Liver (tissue), 9 donors: ENCODE results near the gene SH2D3C. TPM values are rescaled to one million over a fixed set of nuclear protein-coding genes. Genes with fewer than 3 reads are reported as not detected.

Source experiments
- DNase-seq: peaks from one replicate; pipeline ENCODE4 v3.0.0-alpha.2; 2017; ENCODE audit warnings: low spot score
- H3K27ac ChIP-seq, 2 donors: one replicate each; pipeline ENCODE4 v1.7.0; 2013; ENCODE audit warnings: inconsistent platforms in 2 of 2, low read length in 2 of 2, control low read depth in 1 of 2, low read depth in 1 of 2, mild to moderate bottlenecking in 1 of 2
- H3K27me3 ChIP-seq, 4 donors: one replicate each; pipeline versions ENCODE4 v1.6.1 to v1.7.0; 2013; ENCODE audit warnings: low read length in 3 of 4, inconsistent platforms in 1 of 4, mild to moderate bottlenecking in 1 of 4, moderate library complexity in 1 of 4; ENCODE audit not compliant: control insufficient read depth in 4 of 4, insufficient read depth in 4 of 4
- H3K36me3 ChIP-seq, 4 donors: one replicate each; pipeline versions ENCODE4 v1.6.1 to v1.7.0; 2013; ENCODE audit warnings: low read length in 3 of 4, mild to moderate bottlenecking in 3 of 4, low read depth in 1 of 4, moderate library complexity in 1 of 4; ENCODE audit not compliant: control insufficient read depth in 4 of 4, insufficient read depth in 3 of 4
- H3K4me1 ChIP-seq, 4 donors: one replicate each; pipeline versions ENCODE4 v1.6.1 to v1.7.0; 2013; ENCODE audit warnings: low read length in 3 of 4, mild to moderate bottlenecking in 3 of 4, moderate library complexity in 1 of 4; ENCODE audit not compliant: control insufficient read depth in 4 of 4, insufficient read depth in 4 of 4
- H3K4me3 ChIP-seq, 3 donors: one replicate each; pipeline versions ENCODE4 v1.6.1 to v1.7.0; 2013; ENCODE audit warnings: low read length in 3 of 3, control low read depth in 1 of 3, low read depth in 1 of 3, mild to moderate bottlenecking in 1 of 3
- H3K9ac ChIP-seq, 2 donors: one replicate each; pipeline ENCODE4 v1.7.0; 2013; ENCODE audit warnings: low read length in 2 of 2, mild to moderate bottlenecking in 2 of 2, moderate library complexity in 2 of 2, control low read depth in 1 of 2, low read depth in 1 of 2
- H3K9me3 ChIP-seq, 4 donors: one replicate each; pipeline versions ENCODE4 v1.6.1 to v1.7.0; 2013; ENCODE audit warnings: low read length in 3 of 4; ENCODE audit not compliant: control insufficient read depth in 4 of 4
- CTCF ChIP-seq: fragments of 150-350 bp; IDR thresholded peaks from 2 replicates; pipeline ENCODE4 v1.5.1; 2017; ENCODE audit warnings: improper control_type of control experiment, low read depth, low read length; ENCODE audit not compliant: missing input control
- FOXA1 ChIP-seq: IDR thresholded peaks from 2 replicates; pipeline ENCODE4 v1.6.1; 2016; ENCODE audit warnings: antibody characterized with exemption
- FOXA2 ChIP-seq: IDR thresholded peaks from 2 replicates; pipeline ENCODE4 v1.6.1; 2016; ENCODE audit warnings: antibody characterized with exemption
- HNF4A ChIP-seq, 2 donors: conservative IDR thresholded peaks; 2 replicates each; pipeline ENCODE4 v1.6.1; 2016; ENCODE audit warnings: antibody characterized with exemption in 2 of 2, mild to moderate bottlenecking in 2 of 2
- HNF4G ChIP-seq: IDR thresholded peaks from 2 replicates; pipeline ENCODE4 v1.6.1; 2016; ENCODE audit warnings: antibody characterized with exemption
- JUND ChIP-seq, 2 donors: IDR thresholded peaks; 2 replicates each; pipeline ENCODE4 v1.6.1; 2016; ENCODE audit warnings: antibody characterized with exemption in 2 of 2
- MAX ChIP-seq: IDR thresholded peaks from 2 replicates; pipeline ENCODE4 v1.6.1; 2016; ENCODE audit warnings: antibody characterized with exemption
- NR2F2 ChIP-seq: IDR thresholded peaks from 2 replicates; pipeline ENCODE4 v1.6.1; 2016; ENCODE audit warnings: antibody characterized with exemption
- RAD21 ChIP-seq, 2 donors: IDR thresholded peaks; 2 replicates each; pipeline ENCODE4 v1.6.1; 2016; ENCODE audit warnings: antibody characterized with exemption in 2 of 2, mild to moderate bottlenecking in 2 of 2
- REST ChIP-seq: IDR thresholded peaks from 2 replicates; pipeline ENCODE4 v1.6.1; 2016; ENCODE audit warnings: antibody characterized with exemption, mild to moderate bottlenecking
- RXRA ChIP-seq, 2 donors: IDR thresholded peaks; 2 replicates each; pipeline ENCODE4 v1.6.1; 2017 to 2018; ENCODE audit warnings: antibody characterized with exemption in 2 of 2, mild to moderate bottlenecking in 1 of 2
- TAF1 ChIP-seq: conservative IDR thresholded peaks from 2 replicates; pipeline ENCODE4 v1.6.1; 2016; ENCODE audit warnings: antibody characterized with exemption, mild to moderate bottlenecking
- YY1 ChIP-seq: IDR thresholded peaks from 2 replicates; pipeline ENCODE4 v1.6.1; 2016; ENCODE audit warnings: antibody characterized with exemption, mild to moderate bottlenecking
- WGBS: extraction: QIAGEN DNeasy Blood & Tissue Kit; methylation state at CpG from one replicate; pipeline ENCODE4 v1.1.7; 2013; 5-methylcytosine and 5-hydroxymethylcytosine counted together
- polyA plus RNA-seq, 2 donors: library from polyadenylated mRNA; stranded (reverse) in 1 of 2; unstranded in 1 of 2; fragments of 200-250 nt in 1 of 2; fragments of >200 nt in 1 of 2; fragmentation: Nextera tagmentation in 1 of 2; extraction: Ambion mirVana in 1 of 2; gene quantifications; one replicate each; pipeline versions ENCODE4 v1.2.1 to v1.2.3, GENCODE V29; 2013 to 2015
- total RNA-seq, 2 donors: library from RNA; depleted of rRNA; stranded (reverse); fragments of >200 nt; gene quantifications; one replicate each; pipeline ENCODE4 v1.2.3, GENCODE V29; 2014
- donor health status: healthy.
- donor health status: healthy.
- donor health status: healthy.
- donor health status: healthy.
- donor health status: healthy.

SH2D3C gene
- total and polyA plus RNA-seq, 4 donors: 2.2 to 5.1 (median 3.9) TPM

- Histone ChIP-seq H3K9me3 (no peaks in the 10 kb centered on the region), H3K36me3 (peaks cover 5 to 25% (median 12%) of the 10 kb centered on the region in 4 donors), H3K4me3 (no peak overlapping the region), H3K4me1 (peaks cover 15 to 44% (median 31%) of the 10 kb centered on the region in 4 donors), H3K9ac (no peak overlapping the region), H3K27ac (no peak overlapping the region), H3K27me3 (no peaks in the 10 kb centered on the region)
- TF ChIP-seq NR2F2: no peak
- TF ChIP-seq HNF4G: no peak
- TF ChIP-seq REST: no peak
- no peak for TF ChIP-seq JUND (IDR thresholded peaks at IDR 0.05)
- TF ChIP-seq MAX: no peak
- peak; percentile 8 for TF ChIP-seq CTCF
- peak in 1 of 2 donors; percentile 40 for TF ChIP-seq RAD21 (IDR thresholded peaks at IDR 0.05)
- 79% methylated on average over 8 of the region's 8 CpGs for WGBS
- DNase-seq: peak; percentile 61
These were observed 27.2 kb upstream of the SH2D3C start for GRCh38 chr9:127805620-127806019.

- Histone ChIP-seq H3K9ac (peak overlapping the region; percentile 71 to 72), H3K27me3 (no peaks in the 10 kb centered on the region), H3K36me3 (peaks cover 5 to 22% (median 10%) of the 10 kb centered on the region in 4 donors), H3K4me1 (peaks cover 12 to 30% (median 23%) of the 10 kb centered on the region in 4 donors), H3K4me3 (peak overlapping the region; percentile 59 to 86 (median 80)), H3K27ac (peak overlapping the region; percentile 96), H3K9me3 (no peaks in the 10 kb centered on the region)
- DNase-seq: no peak
- WGBS: 26% methylated on average over 18 of the region's 18 CpGs
- TF ChIP-seq FOXA1 (no peak), FOXA2 (no peak), YY1 (peak; percentile 78), RXRA (IDR thresholded peaks at IDR 0.05) (peak in 1 of 2 donors; percentile 60), HNF4A (conservative IDR thresholded peaks at IDR 0.05) (peak; percentile 26 to 28), HNF4G (no peak), RAD21 (IDR thresholded peaks at IDR 0.05) (peak in 1 of 2 donors; percentile 51), TAF1 (no peak)
These were observed 25.3 kb upstream of the SH2D3C start for GRCh38 chr9:127803507-127804352.
